GM19023 (cell line): Measurements from ENCODE around the gene C11orf58.

Source experiments
- ATAC-seq: cut with Tn5 transposase; IDR thresholded peaks from one replicate; pipeline ENCODE4 v1.9.1; 2021; ENCODE audit warnings: mild to moderate bottlenecking, moderate library complexity; ENCODE audit not compliant: unreplicated experiment

Gene C11orf58

GRCh38 chr11:16738193-16738946, at the start of gene C11orf58:
C11orf58 (plus strand) TSS chr11:16738647; CDS start chr11:16738779, 132 bp downstream.
- ATAC-seq, result peak; percentile 97

GRCh38 chr11:16690086-16690485, 48.4 kb upstream of the C11orf58 start:
- ATAC-seq, result no peak

DNA sequence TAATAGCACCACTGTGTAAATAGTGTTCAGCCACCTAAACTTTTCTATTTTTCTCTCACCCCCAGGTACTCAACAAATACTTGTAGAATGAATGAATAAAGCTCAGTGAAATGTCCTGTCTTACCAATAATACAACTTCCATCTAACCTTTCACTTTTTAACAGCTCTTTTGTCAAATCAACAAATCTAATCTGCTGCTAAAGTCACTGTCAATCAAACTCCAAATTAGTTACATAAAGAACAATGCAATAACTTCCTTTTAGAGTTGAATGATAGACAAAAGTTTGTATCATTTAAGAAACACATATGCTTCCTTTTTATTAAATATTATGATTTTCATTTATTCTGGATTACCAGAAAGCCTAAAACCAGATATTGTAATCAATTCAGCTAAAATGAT, 34.7 kb upstream of the C11orf58 start:
- ATAC-seq, result no peak

DNA sequence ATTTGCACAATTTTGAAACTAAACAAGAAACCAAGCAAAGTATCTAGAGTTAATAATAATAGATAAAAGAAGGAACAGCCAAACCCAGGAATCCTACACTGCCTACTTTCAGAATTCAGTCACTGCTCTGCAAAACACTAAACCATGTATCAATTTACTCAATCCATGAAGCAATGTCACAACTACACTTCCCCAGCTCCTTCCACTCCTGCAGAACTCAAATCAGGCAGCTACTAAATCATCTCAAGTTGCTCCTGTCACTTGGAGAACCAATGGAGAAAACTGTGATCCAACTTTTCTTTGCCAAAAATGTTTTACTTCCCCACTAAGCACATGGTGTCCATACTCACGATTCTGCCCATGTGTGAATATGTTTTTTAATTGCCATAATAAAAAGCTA, 24.9 kb upstream of the C11orf58 start:
- ATAC-seq, result no peak

GRCh38 chr11:16722581-16723344, 15.7 kb upstream of the C11orf58 start:
- ATAC-seq, result no peak

GRCh38 chr11:16727806-16728205, 10.6 kb upstream of the C11orf58 start:
- ATAC-seq, result no peak

DNA sequence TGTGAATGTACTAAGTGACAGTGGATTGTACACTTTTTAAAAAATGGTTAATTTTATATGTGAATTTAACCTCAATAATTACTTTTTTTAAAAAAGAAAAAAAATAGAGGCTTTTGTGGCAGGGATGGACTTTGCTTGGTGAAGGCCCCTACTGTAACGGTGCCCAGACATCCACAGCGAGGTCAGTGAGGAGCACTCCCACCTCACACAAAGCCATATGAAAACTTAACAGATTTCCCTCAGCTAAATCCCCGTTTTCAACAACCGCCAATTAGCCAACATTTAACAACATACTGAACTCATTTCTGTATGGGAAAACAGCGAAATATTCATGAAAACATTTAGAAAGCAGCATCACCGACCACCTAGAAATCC, 642 bp upstream of the C11orf58 start:
- ATAC-seq, result peak; percentile 10

GRCh38 chr11:16738947-16739815, 734 bp downstream of the C11orf58 start:
- ATAC-seq, result peak; percentile 0

DNA sequence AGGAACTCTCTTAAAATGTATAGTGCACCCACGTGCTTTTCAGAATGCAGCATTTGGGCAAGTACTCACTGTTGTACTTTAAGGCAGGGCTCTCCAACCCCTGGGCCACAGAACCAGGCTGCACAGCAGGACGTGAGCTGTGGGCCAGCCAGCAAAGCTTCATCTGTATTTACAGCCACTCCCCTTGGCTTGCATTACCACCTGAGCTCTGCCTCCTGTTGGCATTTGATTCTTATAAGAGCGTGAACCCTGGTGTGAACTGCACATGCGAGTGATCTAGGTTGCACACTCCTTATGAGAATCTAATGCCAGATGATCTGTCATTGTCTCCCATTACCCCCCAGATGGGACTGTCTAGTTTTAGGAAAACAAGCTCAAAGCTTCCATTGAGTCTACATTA, 3.0 kb downstream of the C11orf58 start:
- ATAC-seq, result no peak

DNA sequence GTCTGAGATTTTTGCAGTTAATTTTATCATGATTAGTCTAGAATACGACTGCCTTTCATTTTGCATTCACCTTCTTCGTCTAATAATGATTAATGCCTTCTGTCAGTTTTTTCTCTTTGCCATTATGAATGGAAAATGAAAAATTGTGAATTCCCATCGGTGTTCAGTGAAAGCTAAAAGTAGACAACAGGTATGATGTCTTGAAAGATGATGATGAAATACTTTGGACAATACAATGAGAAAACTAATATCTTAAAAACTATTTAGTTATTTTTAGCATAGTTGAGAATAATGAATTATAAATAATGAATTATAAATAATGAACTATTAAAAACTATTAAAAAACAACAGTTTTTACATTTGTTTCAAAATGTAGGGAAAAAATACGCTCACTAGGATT, 5.0 kb downstream of the C11orf58 start:
- no peak for ATAC-seq

DNA sequence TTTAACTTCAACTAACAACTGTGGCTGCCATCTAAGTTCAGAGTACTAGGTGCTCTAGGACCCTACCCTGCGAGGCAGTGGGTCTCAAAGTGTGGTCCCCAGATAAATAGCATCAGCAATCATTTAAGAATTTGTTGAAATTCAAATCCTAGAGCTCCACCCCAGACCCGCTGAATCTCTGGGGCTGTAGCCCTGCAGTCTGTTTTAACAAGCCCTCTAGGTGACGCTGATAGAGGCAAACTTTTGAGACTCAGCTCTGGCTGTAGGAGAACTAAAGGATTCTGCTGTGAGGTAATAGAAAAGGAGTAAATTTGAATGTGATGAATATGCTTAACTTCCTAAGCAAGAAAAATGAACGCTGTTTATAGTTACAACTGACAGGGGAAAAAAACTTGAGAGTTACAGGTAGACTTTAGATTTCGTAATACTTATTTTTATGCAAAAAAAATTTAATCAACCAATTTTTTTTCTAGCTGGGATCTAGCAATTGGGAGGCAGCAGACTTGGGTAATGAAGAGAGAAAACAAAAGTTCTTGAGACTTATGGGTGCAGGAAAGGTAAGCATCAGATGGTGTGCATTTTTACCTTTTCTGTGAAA, 5.8 kb downstream of the C11orf58 start:
- ATAC-seq, result no peak

GRCh38 chr11:16745950-16746605, 7.6 kb downstream of the C11orf58 start:
- no peak for ATAC-seq

DNA sequence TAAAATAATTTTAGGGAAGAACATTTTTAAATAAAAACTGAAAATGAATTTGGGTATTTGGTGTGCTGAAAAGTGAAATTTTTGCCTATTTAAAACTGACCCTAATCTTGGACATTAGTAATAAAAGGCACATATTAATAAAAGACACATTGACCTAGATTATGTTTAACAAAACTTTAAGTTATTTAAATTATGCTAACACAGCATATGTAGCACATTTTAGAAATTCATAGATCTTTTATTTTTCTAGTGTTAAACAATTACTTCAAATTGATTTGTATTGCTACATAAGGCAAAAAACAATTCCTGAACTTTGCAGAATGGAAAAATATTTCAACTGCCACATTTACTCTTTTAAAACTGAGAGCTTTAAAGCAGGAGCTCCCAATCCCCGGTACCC, 10.6 kb downstream of the C11orf58 start:
- no peak for ATAC-seq

DNA sequence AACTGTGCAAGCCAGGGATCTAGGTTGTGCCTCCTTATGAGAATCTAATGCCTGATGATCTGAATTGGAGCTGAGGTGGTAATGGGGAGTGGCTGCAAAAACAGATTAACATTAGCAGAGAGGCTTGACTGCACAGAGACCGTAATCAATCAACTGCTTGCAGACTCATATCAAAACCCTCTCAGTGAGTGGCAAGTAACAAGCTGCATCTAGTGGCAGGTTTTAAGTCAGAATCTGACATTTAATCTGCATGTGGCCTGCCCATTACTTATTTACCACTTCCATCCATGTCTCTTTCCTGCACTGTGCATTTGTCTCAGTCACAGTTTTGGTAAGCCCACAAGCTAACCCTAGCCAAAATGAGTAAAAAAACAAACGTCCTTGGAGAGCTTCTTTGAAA, 11.2 kb downstream of the C11orf58 start:
- no peak for ATAC-seq

GRCh38 chr11:16750417-16750816, 12.0 kb downstream of the C11orf58 start:
- ATAC-seq, result no peak

DNA sequence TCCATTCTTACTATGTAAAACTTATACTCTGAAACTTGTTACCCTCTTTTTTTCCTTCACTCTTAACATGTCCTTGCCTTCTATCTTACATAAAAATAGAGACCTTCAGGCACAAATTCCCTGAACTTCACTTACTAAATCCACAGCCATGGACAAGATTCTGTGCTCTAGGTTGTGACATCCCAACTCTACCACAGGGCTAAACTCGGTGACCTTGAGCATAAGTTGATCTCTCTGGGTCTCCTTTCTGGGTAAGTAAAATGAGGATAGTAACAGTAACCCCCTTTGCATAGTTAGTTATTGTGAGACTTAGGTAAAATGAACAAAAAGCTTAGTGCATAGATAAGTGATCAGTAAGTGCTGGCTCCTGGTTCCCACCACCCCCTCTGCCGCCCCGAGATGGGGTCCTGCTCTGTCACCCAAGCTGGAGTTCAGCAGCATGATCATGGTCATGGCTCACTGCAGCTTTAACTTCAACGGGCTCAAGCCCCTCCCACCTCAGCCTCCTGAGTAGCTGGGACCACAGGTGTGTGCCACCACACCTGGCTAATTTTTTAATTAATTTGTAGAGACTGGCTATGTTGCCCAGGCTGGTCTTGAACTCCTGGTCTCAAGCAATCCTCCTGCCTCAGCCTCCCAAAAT, 20.1 kb downstream of the C11orf58 start:
- ATAC-seq, result no peak

- ATAC-seq, result no peak
These were observed 21.5 kb downstream of the C11orf58 start for GRCh38 chr11:16759857-16760508.

GRCh38 chr11:16763746-16764145, 25.3 kb downstream of the C11orf58 start:
- no peak for ATAC-seq

- ATAC-seq, result no peak
These were observed 26.4 kb downstream of the C11orf58 start for GRCh38 chr11:16764888-16765287.
